K562 (cell line): ENCODE measurements around the gene MEIG1. TPM values are rescaled to one million over a fixed set of nuclear protein-coding genes. Genes with fewer than 3 reads are reported as not detected.

Experiments
- ATAC-seq: fragments of 200-7000 bp; cut with Tn5 transposase; 3 replicates; pipeline ENCODE4 v1.9.1; 2020; ENCODE audit warnings: moderate library complexity
- BruUV-seq: library from RNA; stranded (reverse); fragments of 400-500 nt; replicated peaks from 2 replicates; lab custom pipeline; 2021; lab: Mats Ljungman, UMichigan
- CTCF ChIA-PET: fragments of 300-600 bp; formaldehyde crosslinking; extraction: SDS; loops from one replicate; lab custom pipeline; 2021; ENCODE audit warnings: low intra/inter-chr PET ratio; lab: Yijun Ruan, JAX
- POLR2A ChIA-PET: fragments of 300-600, 350-650 bp; sonication (Branson Sonifier 250); formaldehyde crosslinking; extraction: SDS; loops from one replicate; lab custom pipeline; 2021; ENCODE audit warnings: antibody characterized with exemption, inconsistent platforms; lab: Yijun Ruan, JAX
- DNase-seq, 4 experiments: peaks; one replicate each; pipeline versions ENCODE4 v3.0.0 to v3.0.0-alpha.2; 2011 to 2018; ENCODE audit warnings: low spot score in 3 of 4, mixed read lengths in 3 of 4; ENCODE audit errors: extremely low read depth in 1 of 4
- FAIRE-seq: peaks from 2 replicates; lab custom pipeline; 2011; peaks lifted over from hg19 to GRCh38; lab: Jason Lieb, UNC
- H2AFZ ChIP-seq: 2 replicates; pipeline ENCODE4 v1.6.0; 2011; ENCODE audit warnings: low read depth, low read length, control low read depth, inconsistent platforms
- H3K27ac ChIP-seq: fragments of 200-600 bp; 3 replicates; pipeline ENCODE4 v1.8.0; 2011; ENCODE audit warnings: low read depth, mild to moderate bottlenecking, control low read depth, inconsistent platforms, low read length, moderate library complexity, mixed read lengths; ENCODE audit errors: extremely low read depth
- H3K27me3 ChIP-seq, 2 experiments: fragments of 300-600 bp in 1 of 2; 2 replicates in 1 of 2; 3 replicates in 1 of 2; pipeline versions ENCODE4 v1.6.0 to v1.8.0; 2011; ENCODE audit warnings: inconsistent platforms in 2 of 2, low read length in 2 of 2, mild to moderate bottlenecking in 1 of 2, mixed read lengths in 1 of 2, moderate library complexity in 1 of 2; ENCODE audit not compliant: control insufficient read depth in 2 of 2, insufficient read depth in 2 of 2
- H3K36me3 ChIP-seq: fragments of 300-600 bp; 3 replicates; pipeline ENCODE4 v1.8.0; 2011; ENCODE audit warnings: mild to moderate bottlenecking, low read length, inconsistent platforms; ENCODE audit not compliant: control insufficient read depth, insufficient read depth
- H3K4me1 ChIP-seq, 2 experiments: fragments of 200-600 bp in 1 of 2; replicated peaks in 1 of 2; 2 replicates in 1 of 2; 3 replicates in 1 of 2; pipeline versions ENCODE4 v1.5.1 to v1.8.0; 2011; ENCODE audit warnings: inconsistent platforms in 2 of 2, low read length in 2 of 2, mild to moderate bottlenecking in 1 of 2, mixed read lengths in 1 of 2, moderate library complexity in 1 of 2; ENCODE audit not compliant: control insufficient read depth in 2 of 2, insufficient read depth in 2 of 2
- H3K4me2 ChIP-seq: 2 replicates; pipeline ENCODE4 v1.6.1; 2011; ENCODE audit warnings: low read length, control low read depth, inconsistent platforms, mixed read lengths; ENCODE audit not compliant: insufficient read depth
- H3K4me3 ChIP-seq: fragments of 200-600 bp; sonication (generic), shearing (Covaris generic); 2 replicates; pipeline ENCODE4 v1.5.1; 2016; ENCODE audit warnings: control low read depth, inconsistent platforms
- H3K79me2 ChIP-seq: fragments of 200-600 bp; 3 replicates; pipeline ENCODE4 v1.8.0; 2011; ENCODE audit warnings: low read length, inconsistent platforms; ENCODE audit not compliant: control insufficient read depth, insufficient read depth
- H3K9ac ChIP-seq, 2 experiments: 2 replicates each; pipeline versions ENCODE4 v1.6.0 to v1.6.1; 2011; ENCODE audit warnings: low read depth in 2 of 2, low read length in 2 of 2, control low read depth in 1 of 2, inconsistent platforms in 1 of 2, mild to moderate bottlenecking in 1 of 2, mixed read lengths in 1 of 2; ENCODE audit not compliant: insufficient read depth in 1 of 2
- H3K9me1 ChIP-seq: one replicate; pipeline ENCODE4 v1.6.0; 2011; ENCODE audit warnings: inconsistent platforms, mild to moderate bottlenecking, low read length, moderate library complexity; ENCODE audit not compliant: control insufficient read depth, insufficient read depth
- H3K9me3 ChIP-seq: replicated peaks from 2 replicates; pipeline ENCODE4 v1.5.1; 2011; ENCODE audit warnings: low read depth, low read length, inconsistent platforms; ENCODE audit not compliant: control insufficient read depth, insufficient read depth
- H4K20me1 ChIP-seq: replicated peaks from 2 replicates; pipeline ENCODE4 v1.6.1; 2011; ENCODE audit warnings: low read length, inconsistent platforms, mixed read lengths; ENCODE audit not compliant: control insufficient read depth, insufficient read depth
- COPS2 ChIP-seq: fragments of 450-650 bp; conservative IDR thresholded peaks from 2 replicates; pipeline ENCODE4 v1.6.1; 2016; ENCODE audit warnings: mild to moderate bottlenecking, moderate library complexity
- KDM4B ChIP-seq, 2 experiments: fragments of 450-650 bp in 1 of 2; sonication (generic) in 1 of 2; IDR thresholded peaks; 2 replicates each; pipeline ENCODE4 v1.6.1; 2016 to 2017; ENCODE audit warnings: borderline replicate concordance in 2 of 2, antibody characterized with exemption in 1 of 2, low read depth in 1 of 2, mild to moderate bottlenecking in 1 of 2
- NR4A1 ChIP-seq, 2 experiments: fragments of 250-450 bp in 1 of 2; fragments of 450-650 bp in 1 of 2; sonication (Bioruptor Pico) in 1 of 2; IDR thresholded peaks; 2 replicates each; pipeline versions ENCODE4 v1.4.0 to v1.6.1; 2016 to 2020; ENCODE audit warnings: mild to moderate bottlenecking in 2 of 2, missing compliant biosample characterization in 1 of 2, missing genetic modification characterization in 1 of 2, moderate library complexity in 1 of 2
- WGBS: fragments of 100-300 bp; shearing (Covaris generic); methylation state at CpG from one replicate; pipeline ENCODE4 v1.1.6; 2016; ENCODE audit warnings: low coverage, mixed read lengths; ENCODE audit not compliant: insufficient coverage; ENCODE audit errors: missing lambda C conversion rate; 5-methylcytosine and 5-hydroxymethylcytosine counted together
- in situ Hi-C: fragments of 300-500 bp; cut with MboI; formaldehyde crosslinking; loops from 4 replicates; pipeline ENCODE4 v1.15.0; 2018; ENCODE audit warnings: inconsistent platforms, mixed read lengths
- intact Hi-C: fragments of 100-400 bp; cut with micrococcal nuclease; formaldehyde crosslinking; loops from 2 replicates; pipeline ENCODE4 v1.14.2; 2022
- polyA plus RNA-seq, 8 experiments: library from polyadenylated mRNA; depleted of rRNA in 4 of 8; stranded (reverse) in 5 of 8; unstranded in 3 of 8; fragments of >200 nt; fragmentation: Nextera tagmentation in 2 of 8; fragmentation: Illumina TruSeq in 1 of 8; extraction: Ambion mirVana in 2 of 8; extraction: Trizol in 1 of 8; gene quantifications; 2 replicates each; pipeline versions ENCODE4 v1.2.1 to v1.2.3, GENCODE V29; 2011 to 2014; ENCODE audit warnings: inconsistent platforms in 1 of 8, missing spikeins in 1 of 8
- total RNA-seq, 7 experiments: library from RNA; depleted of rRNA in 6 of 7; stranded (reverse); fragments of >200 nt in 6 of 7; fragmentation: Illumina TruSeq in 2 of 7; extraction: Trizol in 2 of 7; gene quantifications; 2 replicates each; pipeline versions ENCODE4 v1.2.1 to v1.2.3, GENCODE V29; 2011 to 2021; ENCODE audit warnings: low replicate concordance in 1 of 7
- TF ChIP-seq, protein P1 (sequence below), 2 experiments: IDR thresholded peaks; 2 replicates each; pipeline ENCODE4 v1.6.1; 2012; ENCODE audit warnings: improper control_type of control experiment in 2 of 2, low read depth in 2 of 2, low read length in 2 of 2, borderline replicate concordance in 1 of 2
- TF ChIP-seq, protein P2 (sequence below): fragments of 450-650 bp; formaldehyde crosslinking; IDR thresholded peaks from 2 replicates; pipeline ENCODE4 v1.4.0; 2020; ENCODE audit warnings: mild to moderate bottlenecking
- TF ChIP-seq, protein P3 (sequence below): fragments of 450-650 bp; formaldehyde crosslinking; IDR thresholded peaks from 2 replicates; pipeline ENCODE4 v1.4.0; 2020; ENCODE audit warnings: mild to moderate bottlenecking, mixed read lengths

MEIG1 gene
- total and polyA plus RNA-seq, 9 of the 15 experiments (the other 6 are each of a cell fraction or from before 2014, with no cell fraction given) = 0.19 to 1.7 (median 0.54) TPM; not detected in 3

- Histone ChIP-seq H3K4me1 (no peaks in the 10 kb centered on the region; a peak in 1 of 5 replicates), H2AFZ (no peak overlapping the region), H3K9me1 (no peaks in the 10 kb centered on the region), H3K79me2 (no peaks in the 10 kb centered on the region), H3K9ac (no peak overlapping the region), H4K20me1 (no peaks in the 10 kb centered on the region), H3K4me3 (no peak overlapping the region), H3K36me3 (peaks cover 50% of the 10 kb centered on the region), H3K27me3 (no peaks in the 10 kb centered on the region), H3K4me2 (no peak overlapping the region), H3K27ac (no peak overlapping the region), H3K9me3 (no peaks in the 10 kb centered on the region)
- ChIA-PET CTCF (no interaction called here), POLR2A (interaction anchor here (1.0 kb wide), 1 partner anchor 35 kb away, joined by 3 read pairs; no protein-coding TSS in a partner anchor)
- 97% methylated on average over 2 of the region's 2 CpGs for WGBS
- no peak for DNase-seq
- intact Hi-C loops (no loop called here), in situ Hi-C loops (no loop called here)
- no peak for ATAC-seq
- no TSS peak for BruUV-seq
- TF ChIP-seq, protein P1, sequence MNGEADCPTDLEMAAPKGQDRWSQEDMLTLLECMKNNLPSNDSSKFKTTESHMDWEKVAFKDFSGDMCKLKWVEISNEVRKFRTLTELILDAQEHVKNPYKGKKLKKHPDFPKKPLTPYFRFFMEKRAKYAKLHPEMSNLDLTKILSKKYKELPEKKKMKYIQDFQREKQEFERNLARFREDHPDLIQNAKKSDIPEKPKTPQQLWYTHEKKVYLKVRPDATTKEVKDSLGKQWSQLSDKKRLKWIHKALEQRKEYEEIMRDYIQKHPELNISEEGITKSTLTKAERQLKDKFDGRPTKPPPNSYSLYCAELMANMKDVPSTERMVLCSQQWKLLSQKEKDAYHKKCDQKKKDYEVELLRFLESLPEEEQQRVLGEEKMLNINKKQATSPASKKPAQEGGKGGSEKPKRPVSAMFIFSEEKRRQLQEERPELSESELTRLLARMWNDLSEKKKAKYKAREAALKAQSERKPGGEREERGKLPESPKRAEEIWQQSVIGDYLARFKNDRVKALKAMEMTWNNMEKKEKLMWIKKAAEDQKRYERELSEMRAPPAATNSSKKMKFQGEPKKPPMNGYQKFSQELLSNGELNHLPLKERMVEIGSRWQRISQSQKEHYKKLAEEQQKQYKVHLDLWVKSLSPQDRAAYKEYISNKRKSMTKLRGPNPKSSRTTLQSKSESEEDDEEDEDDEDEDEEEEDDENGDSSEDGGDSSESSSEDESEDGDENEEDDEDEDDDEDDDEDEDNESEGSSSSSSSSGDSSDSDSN (IDR thresholded peaks at IDR 0.05; ENCODE audit: borderline replicate concordance in 1 of 2, low read depth in 2 of 2, low read length in 2 of 2) = no peak
- TF ChIP-seq, protein P2, sequence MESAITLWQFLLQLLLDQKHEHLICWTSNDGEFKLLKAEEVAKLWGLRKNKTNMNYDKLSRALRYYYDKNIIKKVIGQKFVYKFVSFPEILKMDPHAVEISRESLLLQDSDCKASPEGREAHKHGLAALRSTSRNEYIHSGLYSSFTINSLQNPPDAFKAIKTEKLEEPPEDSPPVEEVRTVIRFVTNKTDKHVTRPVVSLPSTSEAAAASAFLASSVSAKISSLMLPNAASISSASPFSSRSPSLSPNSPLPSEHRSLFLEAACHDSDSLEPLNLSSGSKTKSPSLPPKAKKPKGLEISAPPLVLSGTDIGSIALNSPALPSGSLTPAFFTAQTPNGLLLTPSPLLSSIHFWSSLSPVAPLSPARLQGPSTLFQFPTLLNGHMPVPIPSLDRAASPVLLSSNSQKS (CRISPR knock-in tag) = no peak
- no peak for TF ChIP-seq KDM4B (IDR thresholded peaks at IDR 0.05; ENCODE audit: borderline replicate concordance in 2 of 2, low read depth in 1 of 2)
- no peak for TF ChIP-seq COPS2
- TF ChIP-seq, protein P3, sequence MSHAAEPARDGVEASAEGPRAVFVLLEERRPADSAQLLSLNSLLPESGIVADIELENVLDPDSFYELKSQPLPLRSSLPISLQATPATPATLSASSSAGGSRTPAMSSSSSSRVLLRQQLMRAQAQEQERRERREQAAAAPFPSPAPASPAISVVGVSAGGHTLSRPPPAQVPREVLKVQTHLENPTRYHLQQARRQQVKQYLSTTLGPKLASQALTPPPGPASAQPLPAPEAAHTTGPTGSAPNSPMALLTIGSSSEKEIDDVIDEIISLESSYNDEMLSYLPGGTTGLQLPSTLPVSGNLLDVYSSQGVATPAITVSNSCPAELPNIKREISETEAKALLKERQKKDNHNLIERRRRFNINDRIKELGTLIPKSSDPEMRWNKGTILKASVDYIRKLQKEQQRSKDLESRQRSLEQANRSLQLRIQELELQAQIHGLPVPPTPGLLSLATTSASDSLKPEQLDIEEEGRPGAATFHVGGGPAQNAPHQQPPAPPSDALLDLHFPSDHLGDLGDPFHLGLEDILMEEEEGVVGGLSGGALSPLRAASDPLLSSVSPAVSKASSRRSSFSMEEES (CRISPR knock-in tag) = no peak
- no peak for TF ChIP-seq NR4A1 (CRISPR knock-in tag; IDR thresholded peaks at IDR 0.05)
- TF ChIP-seq NR4A1 (tag; IDR thresholded peaks at IDR 0.05) = no peak
- no peak for FAIRE-seq
Measured at GRCh38 chr10:14936584-14936983, 22.6 kb upstream of the MEIG1 start.
